CD8-positive, alpha-beta memory T cell (primary cell): ENCODE data around the gene PBX4. TPM values are rescaled to one million over a fixed set of nuclear protein-coding genes. Genes with fewer than 3 reads are reported as not detected.
A peak's percentile ranks its signal among the peaks of the same experiment; 100 is the strongest.
"Not testable (repeated sequence)": the region's sequence is repeated elsewhere in the genome, so short reads cannot be mapped to it uniquely, and the experiment has no call there.

Experiments used
- CTCF ChIA-PET: fragments of 350-600 bp; sonication (Branson Sonifier 250); formaldehyde crosslinking; loops from one replicate; lab custom pipeline; 2021; ENCODE audit warnings: antibody characterized with exemption; lab: Charles Lee
- POLR2A ChIA-PET: fragments of 350-600 bp; sonication (Branson Sonifier 250); formaldehyde crosslinking; loops from one replicate; lab custom pipeline; 2021; ENCODE audit warnings: antibody characterized with exemption; lab: Charles Lee
- DNase-seq, 5 donors: peaks; one replicate each; pipeline versions ENCODE4 v3.0.0 to v3.0.0-alpha.2; 2020 to 2022; ENCODE audit warnings: mixed read lengths in 1 of 5
- H3K27ac ChIP-seq: one replicate; pipeline ENCODE4 v1.7.0; 2013; ENCODE audit warnings: low read depth, mild to moderate bottlenecking, low read length, moderate library complexity
- H3K27me3 ChIP-seq: 2 replicates; pipeline ENCODE4 v1.7.0; 2013; ENCODE audit warnings: low read length, mild to moderate bottlenecking; ENCODE audit not compliant: insufficient read depth, poor library complexity, severe bottlenecking
- H3K36me3 ChIP-seq: 2 replicates; pipeline ENCODE4 v1.7.0; 2013; ENCODE audit warnings: mild to moderate bottlenecking, low read length, moderate library complexity; ENCODE audit not compliant: insufficient read depth
- H3K4me1 ChIP-seq: 2 replicates; pipeline ENCODE4 v1.7.0; 2013; ENCODE audit warnings: mild to moderate bottlenecking, low read length, moderate library complexity; ENCODE audit not compliant: insufficient read depth
- H3K4me3 ChIP-seq: 2 replicates; pipeline ENCODE4 v1.7.0; 2013; ENCODE audit warnings: mild to moderate bottlenecking, low read length
- H3K9me3 ChIP-seq: 2 replicates; pipeline ENCODE4 v1.7.0; 2013; ENCODE audit warnings: mild to moderate bottlenecking, low read length
- H3K27ac Mint-ChIP-seq, 8 donors: one replicate each; pipeline ENCODE4 v1.8.0; 2020 to 2021; ENCODE audit warnings: mixed read lengths in 8 of 8, mild to moderate bottlenecking in 6 of 8, inconsistent platforms in 3 of 8, moderate library complexity in 3 of 8
- H3K27me3 Mint-ChIP-seq, 2 donors: one replicate each; pipeline ENCODE4 v1.8.0; 2020 to 2021; ENCODE audit warnings: mixed read lengths in 2 of 2, mild to moderate bottlenecking in 1 of 2, moderate library complexity in 1 of 2
- H3K36me3 Mint-ChIP-seq, 3 donors: one replicate each; pipeline ENCODE4 v1.8.0; 2020 to 2021; ENCODE audit warnings: mixed read lengths in 3 of 3, inconsistent platforms in 1 of 3, mild to moderate bottlenecking in 1 of 3
- H3K4me1 Mint-ChIP-seq, 3 donors: one replicate each; pipeline ENCODE4 v1.8.0; 2020 to 2021; ENCODE audit warnings: mixed read lengths in 3 of 3, inconsistent platforms in 1 of 3, mild to moderate bottlenecking in 1 of 3
- H3K4me3 Mint-ChIP-seq, 7 donors: one replicate each; pipeline ENCODE4 v1.8.0; 2020 to 2021; ENCODE audit warnings: mixed read lengths in 7 of 7, mild to moderate bottlenecking in 6 of 7, moderate library complexity in 4 of 7, inconsistent platforms in 2 of 7
- H3K9me3 Mint-ChIP-seq, 5 donors: one replicate each; pipeline ENCODE4 v1.8.0; 2020 to 2022; ENCODE audit warnings: mixed read lengths in 5 of 5, mild to moderate bottlenecking in 3 of 5, moderate library complexity in 2 of 5, inconsistent platforms in 1 of 5
- polyA plus RNA-seq: library from polyadenylated mRNA; unstranded; fragments of 300-500 nt; fragmentation: Illumina TruSeq; gene quantifications from one replicate; pipeline ENCODE4 v1.2.3, GENCODE V29; 2021
- total RNA-seq, 2 experiments: library from RNA; stranded (reverse); gene quantifications; one replicate each; pipeline ENCODE4 v1.2.3, GENCODE V29; 2021

Gene PBX4
- total and polyA plus RNA-seq, 3 experiments from 2014 or later = 8.3 to 17.1 (median 15.0) TPM

- no peaks in the 10 kb centered on the region for H3K9me3 ChIP-seq
- no peaks in the 10 kb centered on the region for H3K27me3 Mint-ChIP-seq
- H3K27ac ChIP-seq = peak overlapping the region; percentile 45
- peaks cover 49 to 63% (median 60%) of the 10 kb centered on the region in 3 donors for H3K4me1 Mint-ChIP-seq
- POLR2A ChIA-PET = interaction anchor here (0.6 to 1.0 kb wide), 4 partner anchors 12 to 1214 kb away, joined by 3 to 9 read pairs (median 6); partner anchors contain the start of gene PBX4
- DNase-seq = peak; percentile 18 to 73 (median 43)
- H3K36me3 ChIP-seq = no peaks in the 10 kb centered on the region
- H3K27ac Mint-ChIP-seq = peak overlapping the region; percentile 89 to 98 (median 96)
- H3K27me3 ChIP-seq = no peaks in the 10 kb centered on the region
- H3K4me1 ChIP-seq = peaks cover 53% of the 10 kb centered on the region
- CTCF ChIA-PET = interaction anchor here (3.1 kb wide), 1 partner anchor 74 kb away, joined by 9 read pairs; no protein-coding TSS in a partner anchor
- no peak overlapping the region for H3K4me3 ChIP-seq
- peak overlapping the region; percentile 11 to 85 (median 76) for H3K4me3 Mint-ChIP-seq
- peaks cover 4 to 33% (median 16%) of the 10 kb centered on the region in 3 donors for H3K36me3 Mint-ChIP-seq
- no peaks in the 10 kb centered on the region for H3K9me3 Mint-ChIP-seq
Observed at GRCh38 chr19:19606021-19606420, 12.5 kb downstream of the PBX4 start.

GRCh38 chr19:19602713-19603324 is 15.7 kb downstream of the PBX4 start:
- peak overlapping the region; percentile 80 to 94 (median 88) for H3K27ac Mint-ChIP-seq
- peaks cover 56 to 74% (median 61%) of the 10 kb centered on the region in 3 donors for H3K4me1 Mint-ChIP-seq
- H3K36me3 Mint-ChIP-seq = peaks cover 0 to 18% (median 5%) of the 10 kb centered on the region in 3 donors
- POLR2A ChIA-PET = interaction anchor here (1.2 to 1.6 kb wide), 3 partner anchors 24 to 65 kb away, joined by 3 to 5 read pairs (median 4); partner anchors contain the start of gene ZNF101
- H3K27me3 Mint-ChIP-seq = peaks cover 0 to 5% of the 10 kb centered on the region in 2 donors
- no peak overlapping the region for H3K27ac ChIP-seq
- peak overlapping the region; percentile 36 to 83 (median 60) for H3K4me3 Mint-ChIP-seq
- no peaks in the 10 kb centered on the region for H3K9me3 ChIP-seq
- no peaks in the 10 kb centered on the region for H3K27me3 ChIP-seq
- no peaks in the 10 kb centered on the region for H3K9me3 Mint-ChIP-seq
- no peak overlapping the region for H3K4me3 ChIP-seq
- no peaks in the 10 kb centered on the region for H3K36me3 ChIP-seq
- CTCF ChIA-PET = interaction anchor here (0.8 to 1.3 kb wide), 4 partner anchors 11 to 71 kb away, joined by 3 to 4 read pairs (median 4); no protein-coding TSS in a partner anchor
- DNase-seq = no peak
- H3K4me1 ChIP-seq = peaks cover 83% of the 10 kb centered on the region

- Mint-ChIP-seq H3K9me3 (no peaks in the 10 kb centered on the region), H3K4me3 (peak overlapping the region; percentile 10 to 83 (median 60))
Observed at GRCh38 chr19:19602136-19602712, 16.3 kb downstream of the PBX4 start.

GRCh38 chr19:19600793-19601330 is 17.6 kb downstream of the PBX4 start:
- Histone ChIP-seq H3K4me3 (no peak overlapping the region), H3K36me3 (no peaks in the 10 kb centered on the region), H3K9me3 (no peaks in the 10 kb centered on the region), H3K4me1 (peaks cover 82% of the 10 kb centered on the region), H3K27me3 (no peaks in the 10 kb centered on the region), H3K27ac (no peak overlapping the region)
- Mint-ChIP-seq H3K4me1 (peaks cover 57 to 73% (median 66%) of the 10 kb centered on the region in 3 donors), H3K27ac (peak overlapping the region; percentile 59 to 98 (median 92)), H3K4me3 (peak overlapping the region; percentile 19 to 63 (median 54)), H3K36me3 (peaks cover 0 to 19% (median 2%) of the 10 kb centered on the region in 3 donors), H3K27me3 (peaks cover 0 to 6% of the 10 kb centered on the region in 2 donors), H3K9me3 (no peaks in the 10 kb centered on the region)
- ChIA-PET CTCF (no interaction called here), POLR2A (no interaction called here)
- no peak for DNase-seq

More at GRCh38 chr19:19602136-19602712, 16.3 kb downstream of the PBX4 start:
- Histone ChIP-seq H3K36me3 (no peaks in the 10 kb centered on the region), H3K9me3 (no peaks in the 10 kb centered on the region), H3K4me3 (no peak overlapping the region), H3K4me1 (peaks cover 87% of the 10 kb centered on the region), H3K27me3 (no peaks in the 10 kb centered on the region), H3K27ac (no peak overlapping the region)
- Mint-ChIP-seq H3K27me3 (peaks cover 0 to 6% of the 10 kb centered on the region in 2 donors), H3K27ac (peak overlapping the region; percentile 73 to 98 (median 88)), H3K36me3 (peaks cover 0 to 19% (median 5%) of the 10 kb centered on the region in 3 donors), H3K4me1 (peaks cover 61 to 74% (median 67%) of the 10 kb centered on the region in 3 donors)
- ChIA-PET CTCF (interaction anchor here (0.8 to 1.3 kb wide), 3 partner anchors 12 to 70 kb away, joined by 3 to 4 read pairs (median 4); no protein-coding TSS in a partner anchor), POLR2A (interaction anchor here (0.5 to 1.6 kb wide), 4 partner anchors 25 to 72 kb away, joined by 3 to 5 read pairs (median 4); partner anchors contain the start of gene ZNF101)
- DNase-seq = peak in 4 of 5 donors; percentile 50 to 66 (median 61)

- Mint-ChIP-seq H3K36me3 (peaks cover 4 to 30% (median 5%) of the 10 kb centered on the region in 3 donors), H3K4me1 (peaks cover 60 to 82% (median 71%) of the 10 kb centered on the region in 3 donors), H3K27ac (peak overlapping the region; percentile 94 to 99 (median 98)), H3K4me3 (peak overlapping the region; percentile 54 to 88 (median 78))
- H3K9me3 ChIP-seq, H3K9me3 Mint-ChIP-seq, H3K36me3 ChIP-seq, H3K27me3 ChIP-seq, H3K27me3 Mint-ChIP-seq: not testable (repeated sequence)
- POLR2A ChIA-PET = interaction anchor here (0.6 to 1.7 kb wide), 14 partner anchors 10 to 1177 kb away, joined by 3 to 11 read pairs (median 4); partner anchors contain the start of genes LPAR2, ZNF101 and ZNF66
- DNase-seq = peak; percentile 53 to 87 (median 77)
- H3K4me3 ChIP-seq = peak overlapping the region; percentile 49
- peaks cover 75% of the 10 kb centered on the region for H3K4me1 ChIP-seq
- H3K27ac ChIP-seq = peak overlapping the region; percentile 69
- CTCF ChIA-PET = interaction anchor here (0.6 to 1.9 kb wide), 3 partner anchors 30 to 62 kb away, joined by 3 to 4 read pairs (median 3); no protein-coding TSS in a partner anchor
Observed at GRCh38 chr19:19598728-19599451, 19.6 kb downstream of the PBX4 start.

GRCh38 chr19:19597809-19598306 is 20.6 kb downstream of the PBX4 start:
- Mint-ChIP-seq H3K4me1 (peaks cover 56 to 77% (median 61%) of the 10 kb centered on the region in 3 donors), H3K36me3 (peaks cover 4 to 36% (median 5%) of the 10 kb centered on the region in 3 donors)

More at GRCh38 chr19:19597809-19598306, 20.6 kb downstream of the PBX4 start:
- ChIA-PET POLR2A (interaction anchor here (0.7 to 1.4 kb wide), 4 partner anchors 22 to 574 kb away, joined by 3 to 6 read pairs (median 4); no protein-coding TSS in a partner anchor), CTCF (interaction anchor here (0.6 to 1.9 kb wide), 3 partner anchors 31 to 63 kb away, joined by 3 to 4 read pairs (median 3); no protein-coding TSS in a partner anchor)
- Histone ChIP-seq H3K27ac (peak overlapping the region; percentile 69), H3K27me3 (no peaks in the 10 kb centered on the region), H3K36me3 (no peaks in the 10 kb centered on the region), H3K4me3 (peak overlapping the region; percentile 2), H3K9me3 (no peaks in the 10 kb centered on the region), H3K4me1 (peaks cover 64% of the 10 kb centered on the region)
- no peaks in the 10 kb centered on the region for H3K9me3 Mint-ChIP-seq
- H3K4me3 Mint-ChIP-seq = peak overlapping the region; percentile 19 to 88 (median 78)
- peaks cover 0 to 6% of the 10 kb centered on the region in 2 donors for H3K27me3 Mint-ChIP-seq
- DNase-seq = peak; percentile 26 to 88 (median 79)
- H3K27ac Mint-ChIP-seq = peak overlapping the region; percentile 94 to 99 (median 98)
